Right atrium auricular region (tissue), 2 donors: ENCODE results near the gene CBX8. TPM values are rescaled to one million over a fixed set of nuclear protein-coding genes. Genes with fewer than 3 reads are reported as not detected.

Experiments used
- DNase-seq: peaks from one replicate; pipeline ENCODE4 v3.0.0-alpha.2; 2019; ENCODE audit warnings: low spot score
- H3K27ac ChIP-seq, 2 donors: fragments of 200-600 bp; sonication (generic); 1 replicate in 1 of 2; 2 replicates in 1 of 2; pipeline ENCODE4 v1.5.1; 2016 to 2019
- H3K27me3 ChIP-seq, 2 donors: fragments of 200-600 bp; sonication (generic); one replicate each; pipeline versions ENCODE4 v1.5.1 to v1.6.0; 2017 to 2019
- H3K36me3 ChIP-seq: fragments of 200-600 bp; sonication (generic); one replicate; pipeline ENCODE4 v1.5.1; 2016
- H3K4me1 ChIP-seq, 2 donors: fragments of 200-600 bp; sonication (generic); one replicate each; pipeline versions ENCODE4 v1.5.1 to v1.6.0; 2017 to 2019
- H3K4me3 ChIP-seq, 2 donors: fragments of 200-600 bp; sonication (generic); 1 replicate in 1 of 2; 2 replicates in 1 of 2; pipeline ENCODE4 v1.5.1; 2017 to 2019; ENCODE audit warnings: mild to moderate bottlenecking in 1 of 2, moderate library complexity in 1 of 2
- H3K9me3 ChIP-seq, 2 donors: fragments of 200-600 bp; sonication (generic); one replicate each; pipeline ENCODE4 v1.5.1; 2019
- CTCF ChIP-seq, 2 donors: fragments of 200-600 bp; sonication (generic); IDR thresholded peaks; one replicate each; pipeline ENCODE4 v1.5.1; 2019; ENCODE audit warnings: antibody characterized with exemption in 2 of 2
- total RNA-seq, 2 donors: library from RNA; depleted of rRNA; stranded (reverse); fragments of >200 nt; gene quantifications; one replicate each; pipeline ENCODE4 v1.1.0, GENCODE V29; 2016

Gene CBX8
- total RNA-seq, 2 donors from 2014 or later = 2.7 to 3.0 TPM

DNA sequence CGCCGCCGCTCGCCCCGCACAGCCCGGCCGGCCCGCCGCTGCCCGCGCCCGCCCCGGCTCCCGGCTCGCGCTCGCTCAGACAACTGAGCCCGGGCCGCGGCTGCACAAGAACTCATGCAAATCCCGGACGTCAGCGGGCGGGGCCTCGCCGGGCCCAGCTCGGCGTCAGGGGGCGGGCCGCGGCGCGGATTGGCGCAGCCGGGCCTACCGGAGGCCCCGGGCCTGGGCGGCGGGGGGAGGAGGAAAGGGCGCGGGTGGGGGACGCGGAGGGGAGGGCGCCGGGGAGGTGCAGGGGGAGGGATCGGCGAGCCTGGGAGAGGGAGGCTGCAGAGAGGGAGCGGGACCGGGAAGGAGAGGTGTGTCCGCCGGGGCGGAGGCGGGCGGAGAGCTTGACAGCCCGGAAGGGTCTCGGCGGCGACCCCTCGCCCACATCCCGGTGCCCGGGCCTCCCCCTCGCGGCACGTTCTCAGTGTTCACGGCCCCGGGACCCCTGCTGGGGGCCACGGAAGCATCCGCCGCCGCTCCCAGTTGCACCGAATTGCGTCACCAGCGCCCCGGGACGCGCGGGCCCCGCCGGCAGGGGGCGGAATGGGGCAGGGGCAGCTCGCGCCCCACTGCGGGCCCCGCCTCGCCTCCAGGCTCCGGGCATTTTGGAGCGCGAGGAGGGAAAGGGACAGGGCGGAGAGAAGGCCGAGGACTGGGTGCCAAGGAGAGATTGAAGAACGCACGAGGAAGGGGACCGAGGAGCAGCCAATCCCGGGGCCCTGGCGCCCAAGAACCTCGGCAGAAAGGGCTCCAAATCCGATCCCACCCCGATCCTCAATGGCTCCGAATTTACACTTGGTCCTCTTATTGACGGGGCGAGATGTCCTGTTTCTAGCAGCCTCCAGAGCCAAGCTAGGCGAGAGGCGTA lies 42.7 kb upstream of the CBX8 start, which contains the start of gene CBX4:
TSS of gene CBX4 (minus strand) at position 85 of the 913 bp plus-strand sequence. CDS start 189 bp downstream, outside the sequence.
- peaks cover 25 to 33% of the 10 kb centered on the region in 2 donors for H3K27me3 ChIP-seq
- TF ChIP-seq CTCF (IDR thresholded peaks at IDR 0.05) = peak; percentile 35 to 75
- peak within 1 kb of the TSS; percentile 86 to 88 for H3K4me3 ChIP-seq
- peak within 1 kb of the TSS; percentile 95 to 96 for H3K27ac ChIP-seq
- peak; percentile 97 for DNase-seq
- H3K9me3 ChIP-seq = no peaks in the 10 kb centered on the region
- H3K4me1 ChIP-seq = peaks cover 3 to 83% of the 10 kb centered on the region in 2 donors
- peaks cover 7% of the 10 kb centered on the region for H3K36me3 ChIP-seq

- no peak for DNase-seq
- H3K9me3 ChIP-seq = no peaks in the 10 kb centered on the region
- H3K4me1 ChIP-seq = peaks cover 3 to 76% of the 10 kb centered on the region in 2 donors
- no peak for TF ChIP-seq CTCF (IDR thresholded peaks at IDR 0.05)
- H3K27ac ChIP-seq = peak overlapping the region; percentile 95 to 96
- H3K27me3 ChIP-seq = peaks cover 25 to 33% of the 10 kb centered on the region in 2 donors
- peaks cover 17% of the 10 kb centered on the region for H3K36me3 ChIP-seq
- peak overlapping the region; percentile 86 to 88 for H3K4me3 ChIP-seq
Observed at GRCh38 chr17:79838522-79839274, 41.8 kb upstream of the CBX8 start.

DNA sequence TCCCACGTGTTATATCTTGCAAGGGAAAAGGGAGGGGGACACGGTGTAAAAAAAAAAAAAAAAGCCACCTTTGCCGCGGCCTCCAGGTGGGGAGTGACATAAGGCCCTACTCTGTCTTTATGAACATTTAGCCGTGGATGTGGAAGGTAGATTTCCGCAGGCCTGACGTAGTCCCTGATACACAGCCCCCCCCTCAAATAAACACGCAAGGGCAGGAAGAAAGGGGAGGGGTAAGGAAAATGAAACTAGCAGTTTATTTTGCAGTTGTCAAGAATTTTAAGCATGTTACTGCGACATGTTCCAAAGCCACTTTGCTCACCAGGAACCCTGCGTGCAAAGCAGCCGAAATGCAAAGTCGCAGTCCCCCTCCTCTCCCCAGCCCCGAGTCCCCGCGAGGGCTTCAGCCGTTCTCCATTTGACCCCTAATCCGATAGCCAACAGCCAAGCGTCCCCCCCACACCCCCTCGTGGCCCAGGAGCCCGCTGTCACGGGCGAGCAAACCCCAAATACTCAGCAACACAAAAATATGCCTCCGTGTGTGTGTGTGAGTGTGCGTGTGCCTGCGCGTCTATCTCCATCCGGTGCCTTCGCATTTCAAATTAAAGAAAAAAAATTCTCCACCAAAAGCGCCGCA lies 41.1 kb upstream of the CBX8 start:
- Histone ChIP-seq H3K4me3 (peak overlapping the region; percentile 86 to 88), H3K27me3 (peaks cover 24 to 30% of the 10 kb centered on the region in 2 donors), H3K36me3 (peaks cover 20% of the 10 kb centered on the region), H3K27ac (peak overlapping the region; percentile 95 to 96), H3K9me3 (no peaks in the 10 kb centered on the region), H3K4me1 (peaks cover 3 to 74% of the 10 kb centered on the region in 2 donors)
- no peak for TF ChIP-seq CTCF (IDR thresholded peaks at IDR 0.05)
- DNase-seq = no peak

DNA sequence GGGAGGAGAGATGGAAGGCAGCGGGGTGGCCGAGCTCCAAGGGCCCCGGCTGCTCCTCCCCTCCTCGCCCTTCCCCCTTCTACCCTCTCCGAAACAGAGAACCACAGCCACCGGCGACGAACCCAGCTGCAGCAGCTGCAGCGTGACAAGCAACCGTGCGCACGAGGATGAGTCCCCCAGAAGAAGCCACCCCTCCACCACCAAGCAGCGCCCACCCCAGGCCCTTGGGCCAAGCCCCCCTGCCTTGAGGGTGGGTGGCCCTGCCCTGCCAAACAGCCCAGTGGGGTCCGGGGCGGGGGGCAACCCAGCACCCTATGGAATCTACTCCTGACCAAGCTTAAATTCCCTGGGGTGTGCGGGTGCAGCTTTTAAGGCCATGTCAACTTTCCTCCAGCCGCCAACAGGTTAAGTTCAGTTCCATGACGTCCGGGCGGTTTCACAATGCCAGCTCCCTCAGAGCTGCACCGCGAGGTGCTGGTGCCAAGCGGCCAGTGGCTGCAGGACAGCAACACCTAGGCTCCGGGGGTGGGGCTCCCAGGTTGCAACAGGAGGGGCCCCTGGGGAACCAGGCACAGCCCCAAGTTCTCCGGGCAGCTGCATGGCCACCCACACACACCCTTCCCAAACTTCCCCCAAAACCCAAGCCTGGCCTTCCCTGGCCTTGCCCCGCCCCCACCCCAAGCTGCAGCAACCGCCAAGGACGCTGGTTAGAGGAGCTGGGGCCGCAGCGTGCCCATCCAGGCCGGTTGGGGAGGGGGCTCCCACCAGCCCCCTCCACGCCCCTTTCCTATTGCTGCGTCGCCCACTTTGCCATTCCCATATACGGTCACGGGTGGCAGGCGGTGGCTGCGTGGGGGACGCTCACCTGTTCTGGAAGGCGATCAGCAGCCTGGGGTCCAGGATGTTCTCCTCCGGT lies 40.4 kb upstream of the CBX8 start:
- DNase-seq = peak; percentile 81
- H3K9me3 ChIP-seq = no peaks in the 10 kb centered on the region
- peak overlapping the region; percentile 86 to 88 for H3K4me3 ChIP-seq
- peaks cover 16 to 22% of the 10 kb centered on the region in 2 donors for H3K27me3 ChIP-seq
- H3K36me3 ChIP-seq = peaks cover 20% of the 10 kb centered on the region
- peak overlapping the region; percentile 95 to 96 for H3K27ac ChIP-seq
- TF ChIP-seq CTCF (IDR thresholded peaks at IDR 0.05) = no peak
- H3K4me1 ChIP-seq = peaks cover 3 to 74% of the 10 kb centered on the region in 2 donors
